ENCODE results near the gene HPS1.

Gene HPS1

DNA sequence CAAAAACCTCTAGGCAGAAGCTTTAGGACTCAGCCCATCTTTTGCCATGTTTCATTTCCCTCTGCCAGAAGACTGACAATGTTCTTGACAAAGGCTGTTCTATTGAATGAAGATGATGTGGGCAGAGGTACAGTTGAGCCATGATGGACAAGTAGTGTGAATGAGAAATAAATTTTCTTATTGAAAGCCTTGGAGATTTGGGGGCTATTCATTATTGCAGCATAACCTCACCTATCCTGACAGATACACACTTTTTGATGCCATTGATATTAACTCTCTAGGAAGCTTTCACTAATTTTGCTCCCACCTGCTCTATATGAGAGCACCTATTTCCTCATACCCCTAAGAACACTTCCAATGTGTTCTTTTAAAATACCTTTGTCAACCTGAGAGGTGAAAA, 36.9 kb upstream of the HPS1 start:
- H3K4me1 ChIP-seq (ENCODE audit: low read depth, poor library complexity, severe bottlenecking) = no peaks in the 10 kb centered on the region
- H3K4me3 ChIP-seq (IDR thresholded peaks at IDR 0.05; ENCODE audit: insufficient read depth, low read depth, low read length) = no peak overlapping the region
- TF ChIP-seq, protein P1, sequence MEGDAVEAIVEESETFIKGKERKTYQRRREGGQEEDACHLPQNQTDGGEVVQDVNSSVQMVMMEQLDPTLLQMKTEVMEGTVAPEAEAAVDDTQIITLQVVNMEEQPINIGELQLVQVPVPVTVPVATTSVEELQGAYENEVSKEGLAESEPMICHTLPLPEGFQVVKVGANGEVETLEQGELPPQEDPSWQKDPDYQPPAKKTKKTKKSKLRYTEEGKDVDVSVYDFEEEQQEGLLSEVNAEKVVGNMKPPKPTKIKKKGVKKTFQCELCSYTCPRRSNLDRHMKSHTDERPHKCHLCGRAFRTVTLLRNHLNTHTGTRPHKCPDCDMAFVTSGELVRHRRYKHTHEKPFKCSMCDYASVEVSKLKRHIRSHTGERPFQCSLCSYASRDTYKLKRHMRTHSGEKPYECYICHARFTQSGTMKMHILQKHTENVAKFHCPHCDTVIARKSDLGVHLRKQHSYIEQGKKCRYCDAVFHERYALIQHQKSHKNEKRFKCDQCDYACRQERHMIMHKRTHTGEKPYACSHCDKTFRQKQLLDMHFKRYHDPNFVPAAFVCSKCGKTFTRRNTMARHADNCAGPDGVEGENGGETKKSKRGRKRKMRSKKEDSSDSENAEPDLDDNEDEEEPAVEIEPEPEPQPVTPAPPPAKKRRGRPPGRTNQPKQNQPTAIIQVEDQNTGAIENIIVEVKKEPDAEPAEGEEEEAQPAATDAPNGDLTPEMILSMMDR (conservative IDR thresholded peaks at IDR 0.05; ENCODE audit: low read depth, low read length) = no peak
- H3K27ac ChIP-seq = no peak overlapping the region
- no peak overlapping the region for H2AFZ ChIP-seq (ENCODE audit: low read depth)
- no peaks in the 10 kb centered on the region for H3K27me3 ChIP-seq (ENCODE audit: insufficient read depth, low read depth)
- no peak overlapping the region for H3K4me2 ChIP-seq
- H3K36me3 ChIP-seq (ENCODE audit: insufficient read depth) = no peaks in the 10 kb centered on the region
- no peak overlapping the region for H3K9ac ChIP-seq
- H4K20me1 ChIP-seq (ENCODE audit: insufficient read depth) = no peaks in the 10 kb centered on the region
- no peaks in the 10 kb centered on the region for H3K79me2 ChIP-seq (ENCODE audit: insufficient read depth, low read depth)

- H3K27ac ChIP-seq = no peak overlapping the region
- H4K20me1 ChIP-seq (ENCODE audit: insufficient read depth) = no peaks in the 10 kb centered on the region
- H2AFZ ChIP-seq (ENCODE audit: low read depth) = no peak overlapping the region
- no peaks in the 10 kb centered on the region for H3K4me1 ChIP-seq (ENCODE audit: low read depth, poor library complexity, severe bottlenecking)
- H3K4me3 ChIP-seq (IDR thresholded peaks at IDR 0.05; ENCODE audit: insufficient read depth, low read depth, low read length) = no peak overlapping the region
- no peak overlapping the region for H3K9ac ChIP-seq
- no peaks in the 10 kb centered on the region for H3K36me3 ChIP-seq (ENCODE audit: insufficient read depth)
- no peaks in the 10 kb centered on the region for H3K27me3 ChIP-seq (ENCODE audit: insufficient read depth, low read depth)
- H3K4me2 ChIP-seq = no peak overlapping the region
- no peaks in the 10 kb centered on the region for H3K79me2 ChIP-seq (ENCODE audit: insufficient read depth, low read depth)
- TF ChIP-seq, protein P1 (conservative IDR thresholded peaks at IDR 0.05; ENCODE audit: low read depth, low read length) = no peak
Observed at GRCh38 chr10:98482096-98482495, 35.4 kb upstream of the HPS1 start.

DNA sequence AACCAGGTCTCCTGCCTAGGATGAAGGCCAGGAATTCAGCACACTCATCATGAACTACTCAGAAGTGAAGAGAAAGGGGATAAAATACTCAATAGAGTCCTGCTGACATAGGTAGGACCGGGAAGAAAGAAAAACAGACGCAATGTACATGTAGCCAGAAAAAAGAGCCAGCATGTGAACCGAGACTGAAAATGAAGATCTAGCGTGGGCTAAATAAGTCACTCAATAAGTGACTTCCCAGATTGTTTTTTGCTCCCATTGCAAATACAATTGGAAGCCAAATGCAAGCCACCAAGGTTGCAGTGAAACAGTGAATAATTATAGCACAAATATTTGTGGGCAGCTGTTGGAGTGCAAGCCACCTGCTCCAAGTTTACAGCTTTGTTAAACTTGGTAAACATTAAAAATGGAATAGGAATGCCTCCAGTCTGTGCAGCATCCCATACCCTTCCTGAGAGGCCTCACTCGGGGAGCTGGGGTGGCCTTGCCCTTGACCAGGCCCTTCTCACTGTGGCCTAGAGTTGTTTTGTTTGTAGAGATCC, 34.7 kb upstream of the HPS1 start:
- no peaks in the 10 kb centered on the region for H3K36me3 ChIP-seq (ENCODE audit: insufficient read depth)
- TF ChIP-seq, protein P1 (conservative IDR thresholded peaks at IDR 0.05; ENCODE audit: low read depth, low read length) = no peak
- no peaks in the 10 kb centered on the region for H3K4me1 ChIP-seq (ENCODE audit: low read depth, poor library complexity, severe bottlenecking)
- no peaks in the 10 kb centered on the region for H3K27me3 ChIP-seq (ENCODE audit: insufficient read depth, low read depth)
- no peak overlapping the region for H3K9ac ChIP-seq
- H3K27ac ChIP-seq = no peak overlapping the region
- H3K4me3 ChIP-seq (IDR thresholded peaks at IDR 0.05; ENCODE audit: insufficient read depth, low read depth, low read length) = no peak overlapping the region
- no peak overlapping the region for H3K4me2 ChIP-seq
- no peak overlapping the region for H2AFZ ChIP-seq (ENCODE audit: low read depth)
- H4K20me1 ChIP-seq (ENCODE audit: insufficient read depth) = no peaks in the 10 kb centered on the region
- no peaks in the 10 kb centered on the region for H3K79me2 ChIP-seq (ENCODE audit: insufficient read depth, low read depth)

- H2AFZ ChIP-seq (ENCODE audit: low read depth) = no peak overlapping the region
- TF ChIP-seq, protein P1 (conservative IDR thresholded peaks at IDR 0.05; ENCODE audit: low read depth, low read length) = no peak
- H3K4me2 ChIP-seq = no peak overlapping the region
- H3K36me3 ChIP-seq (ENCODE audit: insufficient read depth) = no peaks in the 10 kb centered on the region
- H3K27ac ChIP-seq = no peak overlapping the region
- H3K79me2 ChIP-seq (ENCODE audit: insufficient read depth, low read depth) = no peaks in the 10 kb centered on the region
- no peaks in the 10 kb centered on the region for H3K4me1 ChIP-seq (ENCODE audit: low read depth, poor library complexity, severe bottlenecking)
- H3K4me3 ChIP-seq (IDR thresholded peaks at IDR 0.05; ENCODE audit: insufficient read depth, low read depth, low read length) = no peak overlapping the region
- H3K9ac ChIP-seq = no peak overlapping the region
- H4K20me1 ChIP-seq (ENCODE audit: insufficient read depth) = no peaks in the 10 kb centered on the region
- no peaks in the 10 kb centered on the region for H3K27me3 ChIP-seq (ENCODE audit: insufficient read depth, low read depth)
Observed at GRCh38 chr10:98478430-98479222, 31.9 kb upstream of the HPS1 start.
